Activated B cell treated with CpG ODN at 0.5 μM for 24 hours (primary cell): ENCODE data around the gene NUDT9. TPM values are rescaled to one million over a fixed set of nuclear protein-coding genes. Genes with fewer than 3 reads are reported as not detected.
"Not testable (repeated sequence)": the region's sequence is repeated elsewhere in the genome, so short reads cannot be mapped to it uniquely, and the experiment has no call there.

ENCODE experiments used
- ATAC-seq: fragments of 200-7000 bp; cut with Tn5 transposase; one replicate; pipeline ENCODE4 v1.10.0; 2021; ENCODE audit warnings: low read depth, mild to moderate bottlenecking, moderate library complexity
- CTCF ChIA-PET: fragments of 350-600 bp; sonication (Branson Sonifier 250); formaldehyde crosslinking; loops from one replicate; lab custom pipeline; 2021; ENCODE audit warnings: antibody characterized with exemption; lab: Charles Lee
- POLR2A ChIA-PET: fragments of 350-600 bp; sonication (Branson Sonifier 250); formaldehyde crosslinking; loops from one replicate; lab custom pipeline; 2021; ENCODE audit warnings: antibody characterized with exemption; lab: Charles Lee
- DNase-seq: peaks from one replicate; pipeline ENCODE4 v3.0.0; 2022
- H3K27ac Mint-ChIP-seq: one replicate; pipeline ENCODE4 v1.8.0; 2020; ENCODE audit warnings: mixed read lengths
- H3K27me3 Mint-ChIP-seq: one replicate; pipeline ENCODE4 v1.8.0; 2021; ENCODE audit warnings: mixed read lengths
- H3K36me3 Mint-ChIP-seq: one replicate; pipeline ENCODE4 v1.8.0; 2021; ENCODE audit warnings: low read depth, mixed read lengths
- H3K4me1 Mint-ChIP-seq: one replicate; pipeline ENCODE4 v1.8.0; 2021; ENCODE audit warnings: mixed read lengths
- H3K4me3 Mint-ChIP-seq: one replicate; pipeline ENCODE4 v1.8.0; 2020; ENCODE audit warnings: mild to moderate bottlenecking, mixed read lengths
- H3K9me3 Mint-ChIP-seq: one replicate; pipeline ENCODE4 v1.8.0; 2020; ENCODE audit warnings: mixed read lengths
- CTCF ChIP-seq: fragments of 200-600 bp; IDR thresholded peaks from one replicate; pipeline ENCODE4 v1.8.0; 2022; ENCODE audit warnings: antibody characterized with exemption, mild to moderate bottlenecking
- intact Hi-C: fragments of 100-400 bp; cut with micrococcal nuclease; formaldehyde crosslinking; loops from one replicate; pipeline ENCODE4 v1.15.1; 2024
- total RNA-seq: library from RNA; stranded (reverse); gene quantifications from 2 replicates; pipeline ENCODE4 v1.2.3, GENCODE V29; 2022

Gene NUDT9
- total RNA-seq, 1 donor from 2014 or later: 21.1 TPM

GRCh38 chr4:87478732-87479250 lies 56.4 kb downstream of the NUDT9 start:
- Mint-ChIP-seq H3K27ac (no peak overlapping the region), H3K4me3 (no peak overlapping the region), H3K36me3 (no peaks in the 10 kb centered on the region), H3K4me1 (no peaks in the 10 kb centered on the region), H3K9me3 (peaks cover 3% of the 10 kb centered on the region), H3K27me3 (no peaks in the 10 kb centered on the region)
- POLR2A ChIA-PET: no interaction called here
- TF ChIP-seq CTCF: no peak
- ATAC-seq (no peak), DNase-seq (no peak)
- CTCF ChIA-PET: no interaction called here
- intact Hi-C loops: no loop called here

DNA sequence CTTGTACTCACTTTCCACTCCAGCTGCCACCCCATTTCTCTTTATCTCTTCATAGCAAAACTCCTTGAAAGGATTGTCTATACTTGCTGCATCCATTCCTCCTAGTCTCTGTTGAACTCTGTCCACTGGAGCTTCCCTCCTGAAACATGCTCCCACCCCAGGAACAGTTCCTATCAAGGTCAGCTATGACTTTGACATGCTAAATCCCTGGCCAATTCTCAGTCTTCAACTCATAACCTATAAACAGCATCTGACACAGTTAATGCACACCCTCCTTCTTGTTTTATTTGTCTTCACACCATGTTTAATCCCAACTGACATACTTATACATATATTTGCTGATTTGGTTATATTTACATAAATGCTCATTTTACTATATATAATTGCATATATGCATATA lies 59.0 kb downstream of the NUDT9 start:
- H3K27me3 Mint-ChIP-seq: no peaks in the 10 kb centered on the region
- ChIA-PET CTCF (no interaction called here), POLR2A (no interaction called here)
- H3K36me3 Mint-ChIP-seq: no peaks in the 10 kb centered on the region
- ATAC-seq (no peak), DNase-seq (no peak)
- no peak overlapping the region for H3K27ac Mint-ChIP-seq
- H3K4me3 Mint-ChIP-seq: no peak overlapping the region
- intact Hi-C loops: no loop called here
- TF ChIP-seq CTCF: no peak
- peaks cover 3% of the 10 kb centered on the region for H3K9me3 Mint-ChIP-seq
- no peaks in the 10 kb centered on the region for H3K4me1 Mint-ChIP-seq

DNA sequence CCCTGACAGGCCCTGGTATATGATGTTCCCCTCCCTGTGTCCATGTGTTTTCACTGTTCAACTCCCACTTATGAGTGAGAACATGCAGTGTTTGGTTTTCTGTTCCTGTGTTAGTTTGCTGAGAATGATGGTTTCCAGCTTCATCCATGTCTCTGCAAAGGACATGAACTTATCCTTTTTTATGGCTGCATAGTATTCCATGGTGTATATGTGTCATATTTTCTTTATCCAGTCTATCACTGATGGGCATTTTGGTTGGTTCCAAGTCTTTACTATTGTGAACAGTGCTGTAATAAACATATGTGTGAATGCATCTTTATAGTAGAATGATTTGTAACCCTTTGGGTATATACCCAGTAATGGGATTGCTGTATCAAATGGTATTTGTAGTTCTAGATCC lies 60.9 kb downstream of the NUDT9 start:
- CTCF ChIA-PET, H3K4me3 Mint-ChIP-seq, ATAC-seq, POLR2A ChIA-PET, DNase-seq, H3K9me3 Mint-ChIP-seq, H3K27me3 Mint-ChIP-seq, H3K4me1 Mint-ChIP-seq, H3K27ac Mint-ChIP-seq, intact Hi-C loops, H3K36me3 Mint-ChIP-seq: not testable (repeated sequence)

DNA sequence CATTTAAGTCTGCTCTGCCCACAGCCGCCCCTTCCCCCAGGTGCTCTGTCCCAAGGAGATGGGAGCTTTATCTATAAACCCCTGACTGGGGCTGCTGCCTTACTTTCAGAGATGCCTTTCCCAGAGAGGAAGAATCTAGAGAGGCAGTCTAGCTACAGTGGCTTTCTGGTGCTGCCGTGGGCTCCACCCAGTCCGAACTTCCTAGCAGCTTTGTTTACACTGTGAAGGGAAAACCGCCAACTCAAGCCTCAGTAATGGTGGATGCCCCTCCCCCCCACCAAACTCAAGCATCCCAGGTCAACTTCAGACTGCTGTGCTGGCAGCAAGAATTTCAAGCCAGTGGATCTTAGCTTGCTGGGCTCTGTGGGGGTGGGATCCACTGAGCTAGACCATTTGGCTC lies 66.3 kb downstream of the NUDT9 start:
- H3K27ac Mint-ChIP-seq, H3K27me3 Mint-ChIP-seq, CTCF ChIA-PET, H3K4me3 Mint-ChIP-seq, H3K4me1 Mint-ChIP-seq, intact Hi-C loops, H3K36me3 Mint-ChIP-seq, H3K9me3 Mint-ChIP-seq, ATAC-seq, DNase-seq, POLR2A ChIA-PET: not testable (repeated sequence)

DNA sequence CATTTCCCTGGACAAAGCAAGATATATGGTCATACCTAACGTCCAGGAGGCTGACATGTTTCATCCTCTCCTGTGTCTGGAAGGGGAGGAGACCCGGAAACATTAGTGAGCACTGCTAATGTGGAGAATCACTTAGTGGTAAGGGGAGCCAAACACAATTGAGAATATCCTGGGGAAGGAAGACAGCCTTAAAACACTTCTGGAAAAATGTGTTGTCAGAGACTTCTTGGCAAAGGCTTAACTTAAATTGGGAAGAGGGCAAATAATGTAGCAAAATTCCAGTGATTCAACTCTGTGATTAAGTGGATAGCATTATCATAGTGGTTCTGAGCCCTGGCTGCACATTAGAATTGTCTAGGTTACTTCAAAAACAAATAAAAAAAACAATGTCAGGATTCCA lies 67.3 kb downstream of the NUDT9 start:
- ChIA-PET CTCF (no interaction called here), POLR2A (interaction anchor here (0.6 kb wide), 1 partner anchor 9 kb away, joined by 3 read pairs; no protein-coding TSS in a partner anchor)
- no peak overlapping the region for H3K27ac Mint-ChIP-seq
- H3K36me3 Mint-ChIP-seq: no peaks in the 10 kb centered on the region
- no peak for TF ChIP-seq CTCF
- no peak overlapping the region for H3K4me3 Mint-ChIP-seq
- H3K27me3 Mint-ChIP-seq: no peaks in the 10 kb centered on the region
- intact Hi-C loops: no loop called here
- DNase-seq: no peak
- peaks cover 3% of the 10 kb centered on the region for H3K4me1 Mint-ChIP-seq
- ATAC-seq: no peak
- H3K9me3 Mint-ChIP-seq: no peaks in the 10 kb centered on the region

GRCh38 chr4:87490664-87491369 lies 68.4 kb downstream of the NUDT9 start:
- no peak for ATAC-seq
- Mint-ChIP-seq H3K4me1 (peaks cover 3% of the 10 kb centered on the region), H3K9me3 (no peaks in the 10 kb centered on the region), H3K36me3 (no peaks in the 10 kb centered on the region), H3K27me3 (no peaks in the 10 kb centered on the region), H3K4me3 (no peak overlapping the region), H3K27ac (no peak overlapping the region)
- ChIA-PET POLR2A (no interaction called here), CTCF (no interaction called here)
- no peak for TF ChIP-seq CTCF
- DNase-seq: no peak
- intact Hi-C loops: no loop called here
